H1 (cell line): Measurements from ENCODE around the gene KRT35. TPM values are rescaled to one million over a fixed set of nuclear protein-coding genes. Genes with fewer than 3 reads are reported as not detected.

ENCODE experiments used
- KDM5A ChIP-seq: fragments of 200-600 bp; IDR thresholded peaks from 2 replicates; pipeline ENCODE4 v1.7.1; 2012; ENCODE audit warnings: mild to moderate bottlenecking, low read length, inconsistent platforms, mixed read lengths
- TEAD4 ChIP-seq: IDR thresholded peaks from 2 replicates; pipeline ENCODE4 v1.6.1; 2012; ENCODE audit warnings: low read depth, low read length, inconsistent platforms, mixed read lengths
- polyA plus RNA-seq, 7 experiments: library from polyadenylated mRNA; depleted of rRNA in 3 of 7; stranded (reverse) in 5 of 7; unstranded in 2 of 7; fragments of >200 nt in 5 of 7; fragments of 200-250 nt in 2 of 7; gene quantifications; 1 replicate in 5 of 7; 2 replicates in 1 of 7; 4 replicates in 1 of 7; pipeline versions ENCODE4 v1.2.1 to v1.2.3, GENCODE V29; 2011 to 2013; ENCODE audit warnings: missing spikeins in 2 of 7, mixed read lengths in 2 of 7
- total RNA-seq: library from RNA; stranded (reverse); fragmentation: NEBNext Ultra II Directional; extraction: Animal tissue kit (Norgen Biotek cat#: 25700); gene quantifications from 2 replicates; pipeline ENCODE4 v1.2.1, GENCODE V29; 2021
- TF ChIP-seq, protein P1 (sequence below): IDR thresholded peaks from 2 replicates; pipeline ENCODE4 v1.6.1; 2012; ENCODE audit warnings: low read length, inconsistent platforms

Gene KRT35
- total and polyA plus RNA-seq, 2 of the 8 experiments (the other 6 are each of a cell fraction or from before 2014, with no cell fraction given), result not detected

DNA sequence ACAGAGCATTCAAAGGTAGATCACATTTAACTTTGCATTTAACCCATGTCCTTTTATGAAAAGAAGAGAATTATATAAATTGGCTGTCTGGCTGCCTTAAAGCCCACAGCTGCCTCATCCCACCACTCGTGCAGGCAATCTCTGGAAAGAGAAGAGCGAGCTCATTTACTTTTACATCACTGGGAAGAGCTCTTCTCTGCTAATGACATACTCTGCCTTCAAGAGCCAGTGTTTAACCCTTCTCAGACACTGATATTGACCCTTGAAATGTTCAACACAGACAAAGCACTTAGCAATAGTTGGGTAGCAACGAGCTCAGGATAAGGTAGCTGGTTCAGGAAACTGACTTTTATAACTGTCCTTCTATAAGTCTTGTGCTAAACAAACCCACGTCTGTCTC is 46.9 kb downstream of the KRT35 start (continued):
- TF ChIP-seq TEAD4 (no peak), KDM5A (no peak)
- TF ChIP-seq, protein P1, sequence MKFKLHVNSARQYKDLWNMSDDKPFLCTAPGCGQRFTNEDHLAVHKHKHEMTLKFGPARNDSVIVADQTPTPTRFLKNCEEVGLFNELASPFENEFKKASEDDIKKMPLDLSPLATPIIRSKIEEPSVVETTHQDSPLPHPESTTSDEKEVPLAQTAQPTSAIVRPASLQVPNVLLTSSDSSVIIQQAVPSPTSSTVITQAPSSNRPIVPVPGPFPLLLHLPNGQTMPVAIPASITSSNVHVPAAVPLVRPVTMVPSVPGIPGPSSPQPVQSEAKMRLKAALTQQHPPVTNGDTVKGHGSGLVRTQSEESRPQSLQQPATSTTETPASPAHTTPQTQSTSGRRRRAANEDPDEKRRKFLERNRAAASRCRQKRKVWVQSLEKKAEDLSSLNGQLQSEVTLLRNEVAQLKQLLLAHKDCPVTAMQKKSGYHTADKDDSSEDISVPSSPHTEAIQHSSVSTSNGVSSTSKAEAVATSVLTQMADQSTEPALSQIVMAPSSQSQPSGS, result no peak
- TF ChIP-seq, all 59 proteins: peak for 0
